ENCODE measurements around the gene GPANK1. TPM values are rescaled to one million over a fixed set of nuclear protein-coding genes. Genes with fewer than 3 reads are reported as not detected.

GPANK1 gene
- total RNA-seq, 2 experiments from 2014 or later: 35.2 to 42.8 TPM

GRCh38 chr6:31661262-31662123 lies 3.3 kb downstream of the GPANK1 start:
- no peaks in the 10 kb centered on the region for H3K27me3 Mint-ChIP-seq
- no peaks in the 10 kb centered on the region for H3K9me3 Mint-ChIP-seq (ENCODE audit: low read depth)
- ChIA-PET POLR2A (interaction anchor here (0.6 to 2.3 kb wide), 4 partner anchors 9 to 517 kb away, joined by 3 to 12 read pairs (median 3); partner anchors contain the start of genes BAG6 and DDX39B), CTCF (interaction anchor here (0.6 to 2.6 kb wide), 11 partner anchors 11 to 1395 kb away, joined by 3 to 16 read pairs (median 4); partner anchors contain the start of genes ATP6V1G2, BAG6 and MICB)
- intact Hi-C loops (cut with DNase I, micrococcal nuclease): loop anchor here (2.0 to 10.0 kb wide), 4 partner anchors 41 to 1543 kb away; partner anchors contain the start of genes HSD17B8 (in 1 of the 2), MICA (in 1 of the 2), MRPS18B (in 1 of the 2) and PPP1R10 (in 1 of the 2)
- H3K4me3 Mint-ChIP-seq: peak overlapping the region; percentile 88
- peaks cover 52% of the 10 kb centered on the region for H3K36me3 Mint-ChIP-seq (ENCODE audit: low read depth)
- DNase-seq (no peak), ATAC-seq (no peak)
- peak overlapping the region; percentile 83 for H3K27ac Mint-ChIP-seq
- peaks cover 70% of the 10 kb centered on the region for H3K4me1 Mint-ChIP-seq

DNA sequence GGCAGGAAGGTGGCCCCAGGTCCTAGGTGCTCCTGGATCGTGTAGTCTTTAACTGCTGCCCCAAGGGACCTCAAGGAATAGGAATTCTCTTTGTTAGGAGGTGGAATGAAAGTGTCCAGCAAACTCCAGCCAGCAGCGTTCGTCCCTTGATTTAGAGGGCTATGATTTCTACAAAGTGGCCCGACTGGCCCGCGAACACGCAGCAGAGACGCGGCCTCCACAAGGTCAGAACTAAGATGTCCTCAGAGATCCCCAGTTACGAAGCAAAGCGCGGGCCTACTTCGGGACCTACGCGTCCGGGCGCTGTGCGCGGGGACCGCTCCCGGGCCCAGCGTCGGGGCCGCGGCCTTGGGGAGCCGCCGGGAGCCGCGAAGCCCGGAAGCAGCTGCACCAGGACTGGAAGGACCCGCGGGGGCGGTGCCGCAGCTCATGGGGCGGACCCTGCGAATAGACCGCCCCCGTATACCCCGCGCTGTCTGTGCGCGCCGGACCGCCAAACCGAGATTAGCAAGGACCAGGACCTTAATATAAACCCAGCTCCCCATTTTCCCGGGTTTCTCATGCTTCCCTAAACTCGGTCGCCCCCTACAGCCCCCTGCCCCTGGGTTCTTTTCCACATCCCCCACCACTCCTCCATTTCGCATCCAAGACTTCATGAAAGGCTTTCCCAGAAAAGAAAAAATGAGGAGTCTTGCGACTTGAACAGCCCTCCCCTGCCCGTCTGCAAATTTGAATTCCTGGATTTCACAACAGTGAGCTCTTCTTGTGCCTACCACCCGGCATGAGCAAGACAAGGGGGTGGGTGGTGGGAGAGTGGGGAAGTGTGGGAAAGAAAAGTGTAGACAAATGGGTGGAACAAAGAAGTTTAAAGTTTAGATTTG lies 4.2 kb downstream of the GPANK1 start, which contains the start of gene C6orf47:
Gene C6orf47 (minus strand): TSS at position 398 of the 881 bp plus-strand sequence. CDS start 831 bp downstream, outside the sequence.
- ATAC-seq: peak; percentile 48
- CTCF ChIA-PET: interaction anchor here (0.6 to 2.6 kb wide), 11 partner anchors 10 to 170 kb away, joined by 3 to 16 read pairs (median 4); partner anchors contain the start of genes ATP6V1G2, BAG6 and MICB

DNA sequence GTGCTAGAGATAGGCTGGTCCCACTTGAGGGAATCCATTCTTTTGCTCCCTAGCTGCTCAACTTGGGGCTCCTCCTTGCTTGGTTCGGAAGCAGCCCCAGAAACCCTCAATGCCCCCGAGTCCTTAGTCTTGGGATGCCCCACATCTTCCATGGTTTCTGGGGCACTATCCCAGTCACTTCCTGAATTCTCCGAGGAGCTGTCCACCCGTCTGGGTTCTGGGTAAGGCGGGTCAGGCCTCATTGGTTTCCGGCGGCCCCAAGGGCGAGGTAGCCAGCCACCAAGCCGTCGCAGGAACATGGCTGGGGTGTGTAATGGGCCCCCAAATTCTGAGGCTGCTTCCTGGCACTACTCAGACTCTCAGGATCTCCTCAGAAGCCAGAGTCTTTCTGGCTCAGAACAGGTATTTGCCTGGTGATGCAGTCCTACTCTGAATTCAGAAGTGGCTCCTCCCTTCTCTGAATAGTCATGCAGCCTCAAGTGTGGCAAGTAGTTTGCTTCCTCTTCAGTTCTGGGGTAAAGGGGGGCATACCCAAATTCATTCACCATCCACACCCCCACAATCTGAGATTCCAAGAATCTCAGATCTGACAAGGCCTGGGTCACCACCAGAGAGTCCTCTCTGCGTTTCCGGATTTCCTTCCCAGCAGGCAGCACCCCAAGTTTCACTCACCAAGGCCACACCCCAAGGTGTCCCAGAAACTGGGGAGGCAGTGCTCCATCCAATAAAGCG lies 5.0 kb downstream of the GPANK1 start:
- CTCF ChIA-PET: interaction anchor here (0.6 to 2.6 kb wide), 4 partner anchors 9 to 171 kb away, joined by 3 to 16 read pairs (median 4); partner anchors contain the start of genes BAG6 and VARS1
- POLR2A ChIA-PET: interaction anchor here (2.3 kb wide), 1 partner anchor 7 kb away, joined by 12 read pairs; the partner anchor contains the start of gene BAG6
- Mint-ChIP-seq H3K27ac (peak overlapping the region; percentile 93), H3K4me1 (peaks cover 67% of the 10 kb centered on the region), H3K9me3 (ENCODE audit: low read depth) (no peaks in the 10 kb centered on the region), H3K4me3 (peak overlapping the region; percentile 88), H3K36me3 (ENCODE audit: low read depth) (peaks cover 43% of the 10 kb centered on the region), H3K27me3 (no peaks in the 10 kb centered on the region)
- intact Hi-C loops (cut with DNase I, micrococcal nuclease): loop anchor here (1.0 to 10.0 kb wide), 5 partner anchors 8 to 1545 kb away; partner anchors contain the start of genes BAG6 (in 2 of the 2), HSD17B8 (in 1 of the 2), MICA (in 1 of the 2) and MRPS18B (in 1 of the 2)
- peak; percentile 65 for DNase-seq
- peak; percentile 61 for ATAC-seq

More for the DNA sequence above, 4.2 kb downstream of the GPANK1 start, which contains the start of gene C6orf47:
- Mint-ChIP-seq H3K4me3 (peak within 1 kb of the TSS; percentile 88), H3K4me1 (peaks cover 64% of the 10 kb centered on the region), H3K27me3 (no peaks in the 10 kb centered on the region), H3K36me3 (ENCODE audit: low read depth) (peaks cover 44% of the 10 kb centered on the region), H3K27ac (peak within 1 kb of the TSS; percentile 93), H3K9me3 (ENCODE audit: low read depth) (no peaks in the 10 kb centered on the region)
- DNase-seq: peak; percentile 86
- POLR2A ChIA-PET: interaction anchor here (0.9 to 2.3 kb wide), 2 partner anchors 8 to 119 kb away, joined by 3 to 12 read pairs; partner anchors contain the start of genes BAG6 and DDX39B
- intact Hi-C loops (cut with DNase I, micrococcal nuclease): loop anchor here (1.0 to 10.0 kb wide), 5 partner anchors 8 to 1544 kb away; partner anchors contain the start of genes BAG6 (in 2 of the 2), HSD17B8 (in 1 of the 2), MICA (in 1 of the 2) and MRPS18B (in 1 of the 2)

DNA sequence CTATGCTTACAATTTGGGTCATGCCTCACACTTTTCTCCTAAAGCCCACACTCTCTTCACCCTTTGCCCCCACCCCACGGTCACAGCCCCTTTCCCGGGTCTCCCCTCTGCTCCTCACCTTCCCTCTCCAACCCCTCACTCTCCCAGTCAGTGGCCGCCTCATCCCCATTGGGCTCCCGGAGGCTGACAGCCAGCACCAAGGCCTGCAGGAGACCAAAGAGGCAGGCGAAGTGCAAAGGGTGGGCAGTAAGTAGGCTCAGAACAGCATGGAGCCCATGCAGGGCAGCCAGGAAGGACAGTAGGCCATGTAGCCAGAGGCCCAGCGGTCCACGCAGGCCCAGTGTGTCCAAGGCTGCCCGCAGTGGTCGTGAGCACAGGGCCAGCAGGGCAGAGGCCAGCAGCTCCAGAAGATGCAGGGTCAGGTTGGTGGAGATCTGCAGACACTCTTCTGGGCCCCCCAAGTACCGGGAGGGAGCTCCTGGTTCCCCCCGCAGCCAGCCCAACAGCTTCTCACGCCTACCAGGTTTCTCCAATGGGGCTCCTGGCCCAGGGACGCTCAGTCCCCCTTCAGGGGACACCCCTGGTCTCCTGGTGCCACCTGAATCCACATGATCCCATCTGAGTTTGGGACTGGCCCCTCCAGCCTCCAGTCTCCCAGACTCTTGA lies 5.7 kb downstream of the GPANK1 start:
- DNase-seq: no peak
- Mint-ChIP-seq H3K27ac (peak overlapping the region; percentile 93), H3K36me3 (ENCODE audit: low read depth) (peaks cover 36% of the 10 kb centered on the region), H3K4me3 (peak overlapping the region; percentile 88), H3K27me3 (no peaks in the 10 kb centered on the region), H3K9me3 (ENCODE audit: low read depth) (no peaks in the 10 kb centered on the region), H3K4me1 (peaks cover 61% of the 10 kb centered on the region)
- CTCF ChIA-PET: interaction anchor here (0.6 kb wide), 1 partner anchor 137 kb away, joined by 3 read pairs; the partner anchor contains the start of gene VARS1
- POLR2A ChIA-PET: no interaction called here
- intact Hi-C loops (cut with DNase I, micrococcal nuclease): no loop called here
- ATAC-seq: no peak

DNA sequence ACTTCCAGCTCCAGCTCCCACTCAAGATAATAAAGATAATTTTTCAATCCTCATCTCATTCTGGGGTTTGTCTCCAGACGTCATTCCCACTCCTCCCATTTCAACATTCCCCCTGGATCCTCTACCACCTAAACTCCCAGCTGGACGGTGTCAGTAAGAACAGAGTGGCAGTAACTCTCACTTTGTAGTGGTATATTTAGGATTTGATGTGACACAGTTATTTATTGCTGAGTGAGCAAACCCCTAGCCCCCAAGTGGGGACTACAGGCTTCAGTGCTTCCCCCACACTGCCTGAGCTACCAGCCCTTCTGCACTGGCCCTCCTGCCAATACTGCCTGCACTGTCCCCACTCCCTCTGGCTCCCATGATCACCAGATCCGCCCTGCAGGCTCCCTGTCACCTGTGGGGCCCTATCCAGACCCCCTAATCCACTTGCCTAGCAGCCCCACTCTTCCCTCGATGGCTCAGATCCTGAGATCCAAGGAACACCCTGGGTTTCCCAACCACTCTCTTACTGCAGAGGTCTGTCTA lies 6.6 kb downstream of the GPANK1 start:
- POLR2A ChIA-PET: no interaction called here
- CTCF ChIA-PET: interaction anchor here (0.6 kb wide), 1 partner anchor 61 kb away, joined by 4 read pairs; no protein-coding TSS in a partner anchor
- H3K4me1 Mint-ChIP-seq: peaks cover 55% of the 10 kb centered on the region

GRCh38 chr6:31657406-31658157 lies 7.2 kb downstream of the GPANK1 start:
- peak; percentile 64 for DNase-seq
- no peaks in the 10 kb centered on the region for H3K27me3 Mint-ChIP-seq
- CTCF ChIA-PET: interaction anchor here (0.7 kb wide), 1 partner anchor 130 kb away, joined by 3 read pairs; no protein-coding TSS in a partner anchor
- peaks cover 53% of the 10 kb centered on the region for H3K4me1 Mint-ChIP-seq
- peak overlapping the region; percentile 93 for H3K27ac Mint-ChIP-seq
- H3K9me3 Mint-ChIP-seq (ENCODE audit: low read depth): no peaks in the 10 kb centered on the region
- intact Hi-C loops (cut with DNase I, micrococcal nuclease): no loop called here
- H3K36me3 Mint-ChIP-seq (ENCODE audit: low read depth): peaks cover 23% of the 10 kb centered on the region
- ATAC-seq: no peak
- POLR2A ChIA-PET: interaction anchor here (0.6 kb wide), 2 partner anchors 10 to 198 kb away, joined by 3 to 5 read pairs; no protein-coding TSS in a partner anchor
- no peak overlapping the region for H3K4me3 Mint-ChIP-seq

More for the DNA sequence above, 6.6 kb downstream of the GPANK1 start:
- no peaks in the 10 kb centered on the region for H3K9me3 Mint-ChIP-seq (ENCODE audit: low read depth)
- H3K27me3 Mint-ChIP-seq: no peaks in the 10 kb centered on the region
- H3K36me3 Mint-ChIP-seq (ENCODE audit: low read depth): peaks cover 27% of the 10 kb centered on the region
- DNase-seq (no peak), ATAC-seq (no peak)
- intact Hi-C loops (cut with DNase I, micrococcal nuclease): no loop called here
- H3K27ac Mint-ChIP-seq: peak overlapping the region; percentile 93
- peak overlapping the region; percentile 88 for H3K4me3 Mint-ChIP-seq

GRCh38 chr6:31655349-31656237 lies 9.2 kb downstream of the GPANK1 start, which contains the start of gene APOM:
APOM (plus strand) TSS chr6:31655894; CDS start chr6:31655967, 73 bp downstream.
- H3K4me1 Mint-ChIP-seq: peaks cover 49% of the 10 kb centered on the region
- no peak for DNase-seq
- peaks cover 17% of the 10 kb centered on the region for H3K36me3 Mint-ChIP-seq (ENCODE audit: low read depth)
- no peak within 1 kb of the TSS for H3K4me3 Mint-ChIP-seq
- intact Hi-C loops (cut with DNase I, micrococcal nuclease): no loop called here
- peak within 1 kb of the TSS; percentile 14 for H3K27ac Mint-ChIP-seq
- H3K27me3 Mint-ChIP-seq: no peaks in the 10 kb centered on the region
- CTCF ChIA-PET: interaction anchor here (0.7 to 5.8 kb wide), 6 partner anchors 9 to 193 kb away, joined by 3 to 39 read pairs (median 3); partner anchors contain the start of genes GPANK1 and LY6G5C
- H3K9me3 Mint-ChIP-seq (ENCODE audit: low read depth): no peaks in the 10 kb centered on the region
- POLR2A ChIA-PET: interaction anchor here (6.0 kb wide), 1 partner anchor 9 kb away, joined by 72 read pairs; the partner anchor contains the start of genes CSNK2B and GPANK1
- ATAC-seq: no peak

All from activated CD4-positive, alpha-beta T cell treated with anti-CD3 and anti-CD28 coated beads for 36 hours (primary cell).